Adrenal gland (tissue), 12 donors: Measurements from ENCODE around the gene CPN2. TPM values are rescaled to one million over a fixed set of nuclear protein-coding genes. Genes with fewer than 3 reads are reported as not detected.

Experiments used
- DNase-seq, 7 donors: peaks; one replicate each; pipeline ENCODE4 v3.0.0-alpha.2; 2019 to 2020
- H3K27ac ChIP-seq, 5 donors: fragments of 200-600 bp; sonication (generic) in 4 of 5; 1 replicate in 3 of 5; 2 replicates in 2 of 5; pipeline versions ENCODE4 v1.5.1 to v1.8.0; 2016 to 2020; ENCODE audit warnings: mild to moderate bottlenecking in 1 of 5
- H3K27me3 ChIP-seq: fragments of 200-600 bp; 2 replicates; pipeline ENCODE4 v1.8.0; 2021
- H3K36me3 ChIP-seq, 2 donors: fragments of 200-600 bp; replicated peaks in 1 of 2; 1 replicate in 1 of 2; 2 replicates in 1 of 2; pipeline versions ENCODE4 v1.5.1 to v1.8.0; 2018 to 2022
- H3K4me1 ChIP-seq, 2 donors: fragments of 200-600 bp; replicated peaks in 1 of 2; 1 replicate in 1 of 2; 2 replicates in 1 of 2; pipeline versions ENCODE4 v1.5.1 to v1.8.0; 2018 to 2021
- H3K4me3 ChIP-seq, 4 donors: fragments of 200-600 bp; sonication (generic) in 3 of 4; one replicate each; pipeline ENCODE4 v1.5.1; 2016 to 2018
- H3K9me3 ChIP-seq, 3 donors: fragments of 200-600 bp; sonication (generic) in 1 of 3; replicated peaks in 1 of 3; 1 replicate in 2 of 3; 2 replicates in 1 of 3; pipeline versions ENCODE4 v1.5.1 to v1.8.0; 2016 to 2021
- CTCF ChIP-seq, 6 experiments: fragments of 450-650 bp in 4 of 6; fragments of 200-600 bp in 2 of 6; sonication (generic) in 1 of 6; IDR thresholded peaks; 1 replicate in 5 of 6; 2 replicates in 1 of 6; pipeline versions ENCODE4 v1.5.1 to v1.8.0; 2016 to 2021; ENCODE audit warnings: antibody characterized with exemption in 6 of 6, mild to moderate bottlenecking in 2 of 6, moderate library complexity in 1 of 6
- POLR2A ChIP-seq, 2 donors: fragments of 450-650 bp; IDR thresholded peaks; one replicate each; pipeline ENCODE4 v1.6.1; 2017; ENCODE audit warnings: antibody characterized with exemption in 2 of 2, mild to moderate bottlenecking in 2 of 2, moderate library complexity in 1 of 2
- WGBS, 4 donors: extraction: QIAGEN DNeasy Blood & Tissue Kit in 2 of 4; methylation state at CpG; one replicate each; pipeline versions ENCODE4 v1.1.5 to v1.1.7; 2013 to 2017; 5-methylcytosine and 5-hydroxymethylcytosine counted together
- intact Hi-C, 2 donors: fragments of 100-400 bp; cut with DNase I; formaldehyde crosslinking; loops; one replicate each; pipeline versions ENCODE4 v1.14.1 to v1.15.0; 2022 to 2023
- polyA plus RNA-seq, 3 donors: library from polyadenylated mRNA; stranded (reverse); fragments of 200-250 nt in 2 of 3; fragments of 350-450 nt in 1 of 3; fragmentation: Illumina TruSeq in 1 of 3; extraction: RNeasy Lipid Tissue Mini Kit (QIAGEN cat#74804) in 1 of 3; gene quantifications; one replicate each; pipeline ENCODE4 v1.2.3, GENCODE V29; 2013 to 2014
- total RNA-seq, 9 donors: library from RNA; depleted of rRNA in 4 of 9; stranded (reverse); fragments of >200 nt in 4 of 9; fragments of 120-200 nt in 1 of 9; fragmentation: NEBNext Ultra II Directional in 1 of 9; extraction: Animal tissue kit (Norgen Biotek cat#: 25700) in 1 of 9; gene quantifications; one replicate each; pipeline versions ENCODE4 v1.1.0 to v1.2.4, GENCODE V29; 2013 to 2023
- donor health status: healthy with polysubstance abuse.
- donor health status: Bipolar disorder and iron deficiency.
- donor health status: DM: yes; HTN: yes; CAD: no.
- donor health status: DM: no; HTN: no; CAD: no.
- donor health status: DM: no; HTN: no; CAD: no.
- donor health status: DM: yes; HTN: yes; CAD: no.

The CPN2 gene
- total and polyA plus RNA-seq, 12 donors = 0.32 to 14.3 (median 3.1) TPM

DNA sequence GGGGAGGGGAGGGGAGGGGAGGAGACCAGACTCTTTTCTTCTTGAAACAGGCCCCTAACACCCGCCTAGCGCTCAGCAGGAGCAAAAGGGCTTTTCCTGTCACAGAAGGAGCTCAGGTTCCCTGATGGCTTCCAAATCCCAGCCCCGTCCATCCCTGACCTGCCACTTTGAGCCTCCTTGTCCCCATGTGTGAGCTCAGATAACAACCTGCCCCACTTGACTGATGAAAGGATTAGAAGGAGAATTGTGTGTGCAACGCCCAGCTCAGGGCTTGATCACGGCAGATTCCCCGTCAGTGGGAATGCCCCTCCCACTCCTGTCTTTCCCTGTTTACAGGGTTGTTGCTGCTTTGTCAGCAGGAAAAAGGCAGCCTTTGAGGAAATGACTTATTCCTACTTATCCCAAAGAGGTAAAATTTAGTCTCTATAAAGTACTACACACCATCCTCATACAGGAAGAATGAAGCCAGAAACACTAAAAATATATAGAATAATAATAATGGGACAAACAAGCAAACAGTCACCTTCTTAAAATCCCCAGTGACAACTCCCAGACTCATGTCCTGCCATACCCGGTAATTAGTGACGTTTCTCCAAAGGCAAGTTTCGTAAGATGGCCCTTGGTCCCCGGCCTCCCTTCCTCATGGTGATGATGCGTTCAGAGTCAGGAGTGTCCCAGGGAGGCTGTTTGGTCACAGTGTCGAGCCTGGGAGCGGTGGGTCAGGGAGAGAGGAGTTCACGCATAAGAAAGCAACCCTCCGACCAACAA lies 24.5 kb upstream of the CPN2 start:
- DNase-seq = no peak
- intact Hi-C loops = no loop called here
- 50 to 62% (median 58%) methylated on average over 14 to 15 of the region's 15 CpGs for WGBS, 4 donors
- Histone ChIP-seq H3K27ac (no peak overlapping the region), H3K27me3 (peaks cover 5% of the 10 kb centered on the region), H3K4me1 (no peaks in the 10 kb centered on the region), H3K36me3 (no peaks in the 10 kb centered on the region), H3K9me3 (no peaks in the 10 kb centered on the region), H3K4me3 (no peak overlapping the region)
- TF ChIP-seq CTCF (IDR thresholded peaks at IDR 0.05) (no peak), POLR2A (IDR thresholded peaks at IDR 0.05) (no peak)

DNA sequence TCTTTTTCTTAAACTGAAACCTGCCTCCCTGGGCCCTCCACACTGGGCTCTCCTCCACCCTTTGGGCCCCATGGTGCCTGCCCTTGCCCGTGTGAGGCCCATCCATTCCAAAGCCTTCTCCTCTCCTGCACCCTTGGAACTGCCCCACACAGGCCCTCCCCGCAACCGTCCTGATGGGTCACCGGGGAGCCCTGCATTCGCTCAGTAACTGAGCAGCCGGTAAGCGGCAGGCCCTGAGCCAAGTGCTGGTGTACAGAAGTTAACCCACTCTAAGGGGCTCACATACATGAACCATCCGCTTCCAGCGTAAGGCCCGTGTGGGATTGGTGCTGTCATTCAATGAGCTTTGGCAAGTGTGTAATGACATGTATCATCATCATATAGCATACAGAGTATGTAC lies 23.8 kb upstream of the CPN2 start:
- peaks cover 5% of the 10 kb centered on the region for H3K27me3 ChIP-seq
- no peak for TF ChIP-seq CTCF (IDR thresholded peaks at IDR 0.05)
- no peak for TF ChIP-seq POLR2A (IDR thresholded peaks at IDR 0.05)
- no peaks in the 10 kb centered on the region for H3K9me3 ChIP-seq
- WGBS, 4 donors = 86 to 90% (median 88%) methylated on average over 10 of the region's 10 CpGs
- intact Hi-C loops = no loop called here
- H3K36me3 ChIP-seq = no peaks in the 10 kb centered on the region
- no peaks in the 10 kb centered on the region for H3K4me1 ChIP-seq
- no peak overlapping the region for H3K4me3 ChIP-seq
- no peak for DNase-seq
- H3K27ac ChIP-seq = no peak overlapping the region

- Histone ChIP-seq H3K27ac (no peak overlapping the region), H3K4me3 (no peak overlapping the region), H3K4me1 (no peaks in the 10 kb centered on the region), H3K9me3 (no peaks in the 10 kb centered on the region), H3K27me3 (peaks cover 6% of the 10 kb centered on the region), H3K36me3 (no peaks in the 10 kb centered on the region)
- intact Hi-C loops = no loop called here
- no peak for TF ChIP-seq CTCF (IDR thresholded peaks at IDR 0.05)
- TF ChIP-seq POLR2A (IDR thresholded peaks at IDR 0.05) = no peak
- DNase-seq = no peak
- WGBS, 4 donors = 59 to 73% (median 70%) methylated on average over 7 to 8 of the region's 8 CpGs
These were observed 22.8 kb upstream of the CPN2 start for GRCh38 chr3:194373899-194374298.

- no peak overlapping the region for H3K4me3 ChIP-seq
- H3K4me1 ChIP-seq = no peaks in the 10 kb centered on the region
- H3K9me3 ChIP-seq = no peaks in the 10 kb centered on the region
- peaks cover 12% of the 10 kb centered on the region for H3K27me3 ChIP-seq
- no peak overlapping the region for H3K27ac ChIP-seq
- TF ChIP-seq POLR2A (IDR thresholded peaks at IDR 0.05) (no peak), CTCF (IDR thresholded peaks at IDR 0.05) (no peak)
- intact Hi-C loops = no loop called here
- DNase-seq = no peak
- H3K36me3 ChIP-seq = no peaks in the 10 kb centered on the region
- WGBS, 4 donors = 86 to 90% (median 88%) methylated on average over 10 to 14 of the region's 14 CpGs
These were observed 21.9 kb upstream of the CPN2 start for GRCh38 chr3:194373028-194373427.
